ENCODE data around the gene NINJ2.
A peak's percentile ranks its signal among the peaks of the same experiment; 100 is the strongest.
"Not testable (repeated sequence)": the region's sequence is repeated elsewhere in the genome, so short reads cannot be mapped to it uniquely, and the experiment has no call there.

Gene NINJ2

DNA sequence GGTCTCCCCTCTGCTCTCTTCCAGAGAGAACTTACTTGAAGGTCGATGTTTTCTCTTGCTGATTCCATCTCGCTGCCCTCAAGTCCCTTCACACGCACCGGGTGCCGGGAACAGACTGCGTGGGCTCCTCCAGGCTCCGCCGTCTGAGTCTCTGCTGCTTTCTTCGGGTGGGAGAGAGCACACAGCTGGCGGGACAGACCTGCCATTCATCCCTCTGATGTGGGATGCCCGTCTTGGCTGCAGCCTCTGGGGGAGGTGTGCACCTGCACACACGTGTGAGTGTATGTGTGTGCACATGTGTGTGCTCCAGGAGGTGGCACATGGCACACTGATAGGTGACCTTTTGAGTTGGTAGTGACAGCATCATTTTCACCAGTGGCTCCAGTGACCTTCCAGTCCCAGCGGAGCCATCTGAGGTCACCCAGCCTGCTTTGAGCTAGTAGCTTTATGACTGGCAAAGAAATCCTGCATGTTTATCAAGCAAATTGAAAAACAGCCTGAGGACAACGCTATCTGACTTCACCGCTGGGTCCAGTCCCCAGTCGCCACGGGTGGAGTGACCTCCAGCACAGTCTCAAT, at the start of gene NINJ2:
Gene NINJ2 (minus strand): TSS at position 153 of the 579 bp plus-strand sequence. CDS start 85 bp downstream, at position 68.
- DNase-seq (ENCODE audit: low spot score) = peak; percentile 58

DNA sequence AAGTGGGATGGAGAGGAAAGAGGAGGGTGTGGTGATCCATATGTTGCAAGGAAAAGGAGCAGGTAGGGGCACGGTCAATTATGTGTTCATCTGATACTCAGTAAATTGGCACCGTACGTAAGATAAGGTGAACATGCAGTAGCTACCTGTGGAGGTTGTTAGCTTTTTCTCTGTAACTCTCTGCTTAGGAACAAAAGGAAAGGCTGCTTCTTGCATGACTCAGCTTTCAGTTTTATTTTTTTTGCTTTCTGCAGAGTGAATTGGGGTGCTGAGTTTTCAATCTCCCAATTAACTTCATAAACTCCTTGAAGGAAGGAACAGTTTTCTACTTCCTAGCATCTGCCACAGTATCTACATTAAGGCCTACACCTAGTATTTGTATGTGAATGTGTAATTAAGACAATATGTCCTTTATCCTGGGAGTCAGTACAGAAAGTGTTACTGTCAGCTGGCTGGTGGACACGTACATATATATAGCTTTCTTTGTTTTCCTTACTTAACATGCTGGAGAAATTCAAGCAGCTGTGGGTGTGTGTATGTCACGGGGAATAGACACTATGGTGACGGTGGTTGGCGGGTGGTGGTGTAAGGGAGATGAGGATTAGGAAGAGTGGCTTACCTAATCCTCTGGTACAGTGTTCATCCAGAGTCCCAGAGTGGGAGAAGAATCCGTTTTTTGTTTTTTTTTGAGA, 49.1 kb upstream of the NINJ2 start:
- DNase-seq (ENCODE audit: low spot score) = peak; percentile 48

DNA sequence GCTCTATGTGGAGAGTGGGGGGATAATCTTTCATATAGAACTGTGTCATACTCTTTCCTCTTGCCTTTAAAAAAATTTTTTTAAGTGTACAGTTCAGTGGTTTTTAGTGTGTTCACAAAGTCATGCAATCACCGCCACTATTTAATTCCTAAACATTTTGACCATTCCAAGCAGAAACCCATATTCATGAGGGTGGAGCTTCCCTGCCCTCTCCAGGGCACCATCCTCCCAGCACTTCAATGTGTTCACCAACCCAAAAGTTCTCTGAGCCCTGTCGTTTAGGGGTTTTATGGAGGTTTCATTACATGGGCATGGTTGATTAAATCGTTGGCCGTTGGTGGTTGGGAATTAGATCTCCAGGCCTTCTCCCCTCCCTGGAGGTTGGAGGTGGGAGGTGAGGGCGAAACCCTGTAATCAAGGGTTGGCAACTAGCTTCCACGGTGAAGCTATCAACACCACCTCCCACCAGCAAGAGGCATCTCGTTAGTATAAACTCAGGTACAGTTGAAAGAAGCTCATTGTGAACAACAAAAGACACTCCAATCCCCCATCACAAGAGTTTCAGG, 46.3 kb upstream of the NINJ2 start:
- DNase-seq (ENCODE audit: low spot score) = no peak

- DNase-seq (ENCODE audit: low spot score) = not testable (repeated sequence)
Observed at GRCh38 chr12:708084-708483, 44.8 kb upstream of the NINJ2 start.

- DNase-seq (ENCODE audit: low spot score) = no peak
Observed at GRCh38 chr12:704516-705242, 41.4 kb upstream of the NINJ2 start.

DNA sequence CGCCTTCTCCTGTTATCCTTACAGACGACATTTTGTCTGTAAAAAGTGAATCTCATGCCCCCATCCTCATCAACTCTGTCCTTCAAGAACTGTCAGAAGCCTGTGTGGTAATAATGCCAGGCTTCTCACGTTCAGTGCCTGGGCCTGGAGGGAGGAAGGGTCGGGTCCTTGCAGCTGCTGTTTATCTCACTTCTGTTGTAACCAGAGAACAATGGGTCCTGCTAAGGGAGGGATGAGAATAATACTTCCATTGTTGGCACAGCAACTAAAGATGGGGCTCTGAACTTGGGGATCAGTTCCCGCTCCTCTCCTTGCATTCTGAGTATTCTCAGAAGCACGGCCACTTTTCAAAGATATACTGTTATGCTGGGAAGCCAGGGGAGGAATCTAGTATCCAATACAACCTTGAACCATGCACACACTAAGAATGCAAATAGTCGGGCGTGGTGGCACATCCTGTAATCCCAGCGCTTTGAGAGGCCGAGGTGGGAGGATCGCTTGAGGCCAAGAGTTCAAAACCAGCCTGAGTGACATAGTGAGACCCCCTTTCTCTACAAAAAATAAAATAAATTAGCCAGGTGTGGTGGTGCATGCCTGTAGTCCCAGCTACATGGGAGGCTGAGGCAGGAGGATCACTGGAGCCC, 38.8 kb upstream of the NINJ2 start:
- peak; percentile 94 for DNase-seq (ENCODE audit: low spot score)

DNA sequence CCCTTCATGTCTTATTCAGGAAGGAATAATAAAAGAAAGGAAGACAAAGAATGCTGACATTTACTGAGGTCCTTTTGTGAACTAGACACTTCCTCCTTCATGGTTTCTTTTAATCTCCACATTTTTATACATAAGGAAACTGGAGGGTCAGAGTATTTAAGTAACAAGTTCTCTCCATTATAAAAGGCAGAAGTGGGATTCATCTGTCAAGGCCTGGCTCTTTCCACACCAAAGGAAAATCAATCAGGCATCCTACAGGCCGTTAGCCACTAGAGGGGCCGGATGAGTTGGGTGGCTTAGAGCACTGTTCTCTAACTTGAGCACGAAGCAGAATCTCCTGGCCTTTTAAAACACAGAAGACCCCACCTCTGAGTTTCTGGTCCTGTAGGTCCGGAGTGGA, 36.8 kb upstream of the NINJ2 start:
- no peak for DNase-seq (ENCODE audit: low spot score)

GRCh38 chr12:698222-698621, 35.0 kb upstream of the NINJ2 start:
- DNase-seq (ENCODE audit: low spot score) = not testable (repeated sequence)

- DNase-seq (ENCODE audit: low spot score) = no peak
Observed at GRCh38 chr12:697481-697880, 34.2 kb upstream of the NINJ2 start.

DNA sequence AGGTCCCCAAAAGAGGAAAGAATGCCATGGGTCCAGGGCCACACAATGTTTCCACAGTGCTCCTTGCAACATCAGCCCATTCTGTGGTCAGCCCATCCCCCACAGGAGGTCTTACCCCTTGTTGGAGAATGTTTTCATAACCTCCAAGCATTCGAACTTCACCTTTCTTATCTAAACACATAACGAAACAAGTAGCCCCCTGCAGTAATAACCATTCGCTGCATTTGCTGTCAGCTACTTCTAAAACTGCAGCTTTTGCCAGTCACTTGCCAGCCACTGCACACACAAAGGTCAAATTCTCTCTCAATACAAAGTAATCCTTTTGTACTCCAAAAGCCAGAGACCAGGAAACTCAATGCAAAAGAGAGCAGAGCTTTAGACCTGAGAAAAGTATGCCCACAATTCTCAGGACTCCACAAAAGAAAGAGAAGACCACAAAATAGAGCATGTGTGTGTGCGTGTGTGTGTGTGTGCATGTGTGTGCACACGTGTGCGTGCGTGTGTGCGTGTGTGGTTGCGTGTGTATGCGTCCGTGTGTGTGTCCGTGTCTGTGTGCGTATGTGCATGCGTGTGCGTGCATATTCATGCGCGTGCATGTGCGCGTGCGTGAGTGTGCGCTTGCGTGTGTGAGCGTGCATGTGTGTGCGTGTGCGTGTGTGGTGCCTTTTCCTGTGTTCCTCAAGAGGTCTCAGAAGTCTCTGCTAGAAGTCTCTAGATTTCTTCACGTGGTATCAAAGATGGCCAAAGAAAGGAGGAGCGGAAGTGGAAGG, 31.7 kb upstream of the NINJ2 start:
- DNase-seq (ENCODE audit: low spot score) = no peak

- no peak for DNase-seq (ENCODE audit: low spot score)
Observed at GRCh38 chr12:693934-694533, 30.8 kb upstream of the NINJ2 start.

- no peak for DNase-seq (ENCODE audit: low spot score)
Observed at GRCh38 chr12:692274-692673, 29.0 kb upstream of the NINJ2 start.

- DNase-seq (ENCODE audit: low spot score) = no peak
Observed at GRCh38 chr12:690466-690865, 27.2 kb upstream of the NINJ2 start.

- DNase-seq (ENCODE audit: low spot score) = no peak
Observed at GRCh38 chr12:685388-685787, 22.1 kb upstream of the NINJ2 start.

DNA sequence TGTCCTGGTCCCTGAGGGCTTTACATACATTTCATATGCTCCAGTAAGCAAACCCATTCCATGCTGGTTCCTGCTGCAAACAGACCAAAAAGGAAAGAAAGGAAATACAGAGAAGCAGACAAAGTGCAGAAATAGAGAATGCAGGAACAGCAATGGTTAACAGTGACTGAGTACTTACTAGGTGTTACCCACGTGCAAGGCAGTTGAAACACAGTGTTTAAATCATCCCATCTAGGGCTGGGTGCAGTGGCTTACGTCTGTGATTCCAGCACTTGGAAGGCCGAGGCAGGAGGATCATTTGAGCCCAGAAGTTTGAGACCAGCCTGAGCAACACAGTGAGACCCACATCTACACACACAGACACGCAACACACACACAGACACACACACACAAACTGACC, 21.2 kb upstream of the NINJ2 start:
- DNase-seq (ENCODE audit: low spot score) = no peak

DNA sequence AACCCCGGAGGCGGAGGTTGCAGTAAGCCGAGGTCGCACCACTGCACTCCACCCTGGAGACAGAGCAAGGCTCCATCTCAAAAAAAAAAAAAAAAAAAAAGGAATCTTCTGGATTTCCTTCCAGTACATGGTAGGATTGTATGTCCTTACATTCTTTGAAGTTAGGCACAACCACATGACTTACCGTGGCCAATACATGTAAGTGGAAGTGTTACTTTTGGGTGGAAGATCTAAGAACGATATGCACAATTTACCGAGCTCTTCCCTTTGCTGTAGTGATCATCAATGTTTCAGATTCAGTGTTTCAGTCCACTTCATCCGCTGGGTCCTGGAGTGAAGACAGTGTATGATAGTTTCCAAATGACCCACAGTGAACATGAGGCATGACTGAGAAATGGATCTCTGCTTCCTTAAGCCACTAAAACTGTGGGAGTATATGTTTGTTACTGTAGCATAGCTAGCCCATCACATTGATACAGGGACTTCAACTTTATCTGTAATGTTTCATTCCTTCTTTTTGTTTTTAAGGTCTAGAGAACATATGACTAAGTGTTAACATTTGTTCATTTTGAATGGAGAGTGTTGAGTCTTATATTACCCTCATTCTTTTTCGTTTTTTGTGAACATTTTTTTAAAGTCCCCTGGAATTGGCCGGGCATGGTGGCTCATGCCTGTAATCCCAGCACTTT, 18.5 kb upstream of the NINJ2 start:
- no peak for DNase-seq (ENCODE audit: low spot score)

DNA sequence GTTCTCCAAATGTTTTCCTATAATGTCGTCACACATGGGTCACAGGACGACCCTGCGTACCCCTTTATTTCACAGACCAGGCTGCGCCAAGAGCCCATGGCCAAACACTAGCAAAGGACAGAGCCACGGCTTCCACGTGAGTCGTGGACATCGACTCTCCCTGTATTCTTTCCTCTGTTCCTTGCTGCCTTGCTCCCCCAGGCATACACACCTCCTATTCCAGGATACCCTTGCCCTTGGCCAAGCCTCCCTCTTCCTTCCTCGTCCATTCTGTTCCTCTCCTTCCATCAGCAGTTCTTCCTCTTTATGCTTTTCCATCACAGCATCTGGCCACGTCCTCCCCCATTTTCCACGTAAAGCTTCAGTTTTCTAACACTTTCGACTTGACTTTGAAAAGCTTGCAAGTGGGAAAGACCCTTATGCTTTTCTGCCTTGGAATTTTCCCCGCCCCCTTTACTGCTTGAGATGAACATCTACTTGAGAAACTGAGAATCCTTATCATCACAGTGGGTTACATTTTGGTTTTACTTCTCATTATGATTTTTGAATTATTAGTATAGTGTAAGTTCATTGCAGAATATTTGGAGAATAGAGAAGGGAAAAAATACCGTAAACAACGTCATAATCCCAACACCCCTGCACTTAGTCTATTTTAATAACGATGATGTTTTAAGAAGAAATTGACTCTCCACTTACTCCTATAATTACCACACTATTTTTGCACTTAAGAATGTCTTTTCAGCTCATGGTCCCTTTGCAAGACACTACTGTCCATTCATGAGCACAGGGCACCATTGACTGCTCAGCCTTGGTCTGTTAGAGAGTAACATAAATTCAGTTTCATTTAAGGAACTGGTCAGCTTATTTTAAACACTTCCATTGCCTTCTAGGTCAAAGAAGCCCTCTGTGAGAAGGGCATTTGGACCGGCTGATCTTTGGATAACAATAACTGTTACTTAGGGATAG, 15.8 kb upstream of the NINJ2 start:
- DNase-seq (ENCODE audit: low spot score) = no peak

DNA sequence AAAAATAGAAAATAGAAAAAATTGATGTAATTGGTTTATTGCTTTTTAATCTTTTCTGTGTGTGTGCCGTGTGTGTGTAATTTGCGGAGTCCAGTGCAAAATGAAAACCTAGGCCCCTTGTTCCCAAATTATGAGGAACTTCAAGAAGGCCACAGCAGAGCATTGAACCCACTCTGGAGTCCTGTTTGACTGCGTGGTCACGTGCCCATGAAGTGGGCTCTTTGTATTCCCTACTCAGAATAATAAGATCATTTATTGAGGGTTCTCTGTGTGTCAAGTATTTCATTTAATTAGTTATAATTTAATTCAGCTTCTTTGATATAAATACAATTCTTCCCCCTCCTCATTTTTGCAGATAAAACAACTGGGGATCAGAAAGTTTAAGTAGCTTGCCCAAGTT, 12.3 kb upstream of the NINJ2 start:
- DNase-seq (ENCODE audit: low spot score) = no peak

DNA sequence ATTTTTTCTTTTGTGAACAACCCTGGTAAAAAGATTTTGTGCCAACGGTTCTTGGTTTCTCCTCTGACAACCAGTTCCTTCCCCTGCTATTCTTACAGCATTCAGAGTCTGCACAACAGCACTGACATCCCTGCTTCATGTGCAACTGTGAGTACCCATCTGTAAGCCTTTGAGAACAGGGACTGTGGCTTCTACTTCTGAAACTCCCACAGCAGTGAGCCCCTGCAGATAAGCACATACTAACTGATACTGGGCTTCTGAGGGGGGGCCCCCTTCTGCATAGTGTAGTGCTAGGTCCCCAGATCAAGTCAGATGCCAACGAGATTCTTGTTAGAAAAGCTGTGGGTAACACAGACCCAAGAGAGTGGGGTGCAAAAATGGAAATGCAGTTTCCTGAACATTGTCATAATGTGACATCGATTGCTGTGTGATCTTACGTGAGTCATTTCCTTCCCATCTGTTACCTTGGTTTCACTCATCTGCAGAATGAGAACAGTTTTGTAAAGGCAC, 11.1 kb upstream of the NINJ2 start:
- DNase-seq (ENCODE audit: low spot score) = no peak
